Suppressor macrophage treated with lipopolysaccharide for 1 hour (primary cell): ENCODE measurements around the gene SDSL.

Source experiments
- DNase-seq, 3 donors: peaks; one replicate each; pipeline ENCODE4 v3.0.0-alpha.2; 2020 to 2022

SDSL gene

GRCh38 chr12:113469949-113470743 is 48.0 kb downstream of the SDSL start:
- peak in 1 of 3 donors; percentile 53 for DNase-seq

- DNase-seq = no peak
These were observed 48.9 kb downstream of the SDSL start for GRCh38 chr12:113470871-113471618.

GRCh38 chr12:113471619-113472171 is 49.5 kb downstream of the SDSL start, which contains the start of gene LHX5:
Gene LHX5, minus strand, starts transcription at chr12:113471871. Its CDS starts 373 bp downstream, at chr12:113471498.
- DNase-seq = no peak

GRCh38 chr12:113472191-113473121 is 50.3 kb downstream of the SDSL start:
- peak in 2 of 3 donors; percentile 40 to 59 for DNase-seq

GRCh38 chr12:113473400-113473799 is 51.2 kb downstream of the SDSL start:
- DNase-seq = no peak

- DNase-seq = no peak
These were observed 51.8 kb downstream of the SDSL start for GRCh38 chr12:113473942-113474341.

GRCh38 chr12:113474635-113475436 is 52.7 kb downstream of the SDSL start:
- DNase-seq = no peak

- no peak for DNase-seq
These were observed 53.4 kb downstream of the SDSL start for GRCh38 chr12:113475451-113476175.

- no peak for DNase-seq
These were observed 54.2 kb downstream of the SDSL start for GRCh38 chr12:113476176-113476986.

- no peak for DNase-seq
These were observed 55.1 kb downstream of the SDSL start for GRCh38 chr12:113477171-113477841.

GRCh38 chr12:113477842-113478215 is 55.6 kb downstream of the SDSL start:
- no peak for DNase-seq

- DNase-seq = no peak
These were observed 56.3 kb downstream of the SDSL start for GRCh38 chr12:113478351-113479011.

- DNase-seq = no peak
These were observed 57.0 kb downstream of the SDSL start for GRCh38 chr12:113479216-113479589.

- peak; percentile 38 to 78 (median 66) for DNase-seq
These were observed 57.6 kb downstream of the SDSL start for GRCh38 chr12:113479590-113480335.

GRCh38 chr12:113480336-113480971 is 58.3 kb downstream of the SDSL start:
- no peak for DNase-seq

GRCh38 chr12:113482334-113482733 is 60.2 kb downstream of the SDSL start:
- no peak for DNase-seq

- DNase-seq = no peak
These were observed 63.1 kb downstream of the SDSL start for GRCh38 chr12:113485330-113485729.

- no peak for DNase-seq
These were observed 64.5 kb downstream of the SDSL start for GRCh38 chr12:113486722-113487121.
